ENCODE data around the gene C4A. TPM values are rescaled to one million over a fixed set of nuclear protein-coding genes. Genes with fewer than 3 reads are reported as not detected.
"Not testable (repeated sequence)": the region's sequence is repeated elsewhere in the genome, so short reads cannot be mapped to it uniquely, and the experiment has no call there.

The C4A gene
- total RNA-seq = 10 to 100 TPM in 1 of 2 donors, 1 to 10 TPM in 1; 4.4 to 13.3 TPM

DNA sequence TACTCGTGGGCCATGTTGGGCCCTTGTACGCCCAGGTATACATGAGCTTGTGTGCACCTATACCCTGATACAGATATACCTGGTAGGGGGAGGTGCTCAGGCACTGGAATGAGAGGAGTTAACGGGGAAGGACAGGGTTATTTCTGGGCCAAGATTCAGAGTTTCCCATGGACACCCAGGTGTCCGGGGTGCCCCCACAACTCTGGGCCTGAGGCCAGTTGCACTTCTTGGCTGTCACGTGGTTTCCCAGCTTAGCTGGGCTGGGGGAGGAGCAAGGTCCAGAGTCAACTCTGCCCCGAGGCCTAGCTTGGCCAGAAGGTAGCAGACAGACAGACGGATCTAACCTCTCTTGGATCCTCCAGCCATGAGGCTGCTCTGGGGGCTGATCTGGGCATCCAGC lies at the start of gene C4A:
Gene C4A, plus strand, starts transcription at position 314 of the 400 bp plus-strand sequence. Its CDS starts 51 bp downstream, at position 365.
- ATAC-seq = peak in 1 of 2 donors; percentile 20
- H3K4me1 Mint-ChIP-seq (ENCODE audit: low read depth in 2 of 2); H3K27ac Mint-ChIP-seq; H3K4me3 Mint-ChIP-seq; DNase-seq (ENCODE audit: low spot score); H3K36me3 Mint-ChIP-seq; H3K27me3 Mint-ChIP-seq; H3K9me3 Mint-ChIP-seq: not testable (repeated sequence)

DNA sequence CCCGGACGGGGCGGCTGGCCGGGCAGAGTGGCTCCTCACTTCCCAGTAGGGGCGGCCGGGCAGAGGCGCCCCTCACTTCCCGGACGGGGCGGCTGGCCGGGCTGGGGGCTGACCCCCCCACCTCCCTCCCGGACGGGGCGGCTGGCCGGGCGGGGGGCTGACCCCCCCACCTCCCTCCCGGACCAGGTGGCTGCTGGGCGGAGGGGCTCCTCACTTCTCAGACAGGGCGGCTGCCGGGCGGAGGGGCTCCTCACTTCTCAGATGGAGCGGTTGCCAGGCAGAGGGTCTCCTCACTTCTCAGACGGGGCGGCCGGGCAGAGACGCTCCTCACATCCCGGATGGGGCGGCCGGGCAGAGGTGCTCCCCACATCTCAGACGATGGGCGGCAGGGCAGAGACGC lies 49.7 kb upstream of the C4A start:
- H3K27me3 Mint-ChIP-seq; H3K36me3 Mint-ChIP-seq; DNase-seq (ENCODE audit: low spot score); ATAC-seq; H3K9me3 Mint-ChIP-seq; H3K4me3 Mint-ChIP-seq; H3K4me1 Mint-ChIP-seq (ENCODE audit: low read depth in 2 of 2); H3K27ac Mint-ChIP-seq: not testable (repeated sequence)

DNA sequence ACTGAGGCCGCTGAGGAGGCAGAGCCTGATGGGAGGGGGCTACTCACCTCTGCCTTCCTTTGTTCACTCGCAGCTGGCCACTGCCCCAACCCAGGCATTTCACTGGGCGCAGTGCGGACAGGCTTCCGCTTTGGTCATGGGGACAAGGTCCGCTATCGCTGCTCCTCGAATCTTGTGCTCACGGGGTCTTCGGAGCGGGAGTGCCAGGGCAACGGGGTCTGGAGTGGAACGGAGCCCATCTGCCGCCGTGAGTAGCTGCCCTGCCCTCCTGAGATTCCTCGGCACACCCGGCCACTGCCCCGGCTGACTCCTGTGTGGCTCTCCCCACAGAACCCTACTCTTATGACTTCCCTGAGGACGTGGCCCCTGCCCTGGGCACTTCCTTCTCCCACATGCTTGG lies 48.3 kb upstream of the C4A start:
- Mint-ChIP-seq H3K36me3 (no peaks in the 10 kb centered on the region), H3K4me3 (no peak overlapping the region), H3K4me1 (ENCODE audit: low read depth in 2 of 2) (no peaks in the 10 kb centered on the region), H3K27ac (no peak overlapping the region), H3K9me3 (no peaks in the 10 kb centered on the region), H3K27me3 (peaks cover 0 to 2% of the 10 kb centered on the region in 2 donors)
- ATAC-seq (no peak), DNase-seq (ENCODE audit: low spot score) (no peak)

- DNase-seq (ENCODE audit: low spot score) (no peak), ATAC-seq (no peak)
- Mint-ChIP-seq H3K4me3 (no peak overlapping the region), H3K36me3 (no peaks in the 10 kb centered on the region), H3K4me1 (ENCODE audit: low read depth in 2 of 2) (no peaks in the 10 kb centered on the region), H3K9me3 (no peaks in the 10 kb centered on the region), H3K27me3 (peaks cover 0 to 2% of the 10 kb centered on the region in 2 donors), H3K27ac (no peak overlapping the region)
Measured at GRCh38 chr6:31935021-31935420, 46.8 kb upstream of the C4A start.

DNA sequence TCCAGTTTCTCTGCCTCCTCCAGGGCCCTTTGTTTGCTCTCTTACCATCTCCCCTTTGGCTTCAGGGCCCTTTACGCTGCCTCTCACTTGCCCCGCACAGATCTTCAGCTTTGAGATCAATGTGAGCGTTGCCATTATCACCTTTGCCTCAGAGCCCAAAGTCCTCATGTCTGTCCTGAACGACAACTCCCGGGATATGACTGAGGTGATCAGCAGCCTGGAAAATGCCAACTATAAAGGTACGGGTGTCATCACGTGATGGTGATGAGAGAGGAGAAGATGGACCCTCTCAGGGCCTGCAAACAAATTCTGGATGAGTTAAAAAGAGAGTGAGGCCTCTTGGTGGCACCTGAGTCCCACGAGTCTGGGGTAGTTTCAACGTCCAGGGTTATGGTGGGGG lies 46.0 kb upstream of the C4A start:
- Mint-ChIP-seq H3K27ac (no peak overlapping the region), H3K4me3 (no peak overlapping the region), H3K4me1 (ENCODE audit: low read depth in 2 of 2) (no peaks in the 10 kb centered on the region), H3K27me3 (peaks cover 0 to 4% of the 10 kb centered on the region in 2 donors), H3K9me3 (no peaks in the 10 kb centered on the region), H3K36me3 (no peaks in the 10 kb centered on the region)
- no peak for DNase-seq (ENCODE audit: low spot score)
- no peak for ATAC-seq

DNA sequence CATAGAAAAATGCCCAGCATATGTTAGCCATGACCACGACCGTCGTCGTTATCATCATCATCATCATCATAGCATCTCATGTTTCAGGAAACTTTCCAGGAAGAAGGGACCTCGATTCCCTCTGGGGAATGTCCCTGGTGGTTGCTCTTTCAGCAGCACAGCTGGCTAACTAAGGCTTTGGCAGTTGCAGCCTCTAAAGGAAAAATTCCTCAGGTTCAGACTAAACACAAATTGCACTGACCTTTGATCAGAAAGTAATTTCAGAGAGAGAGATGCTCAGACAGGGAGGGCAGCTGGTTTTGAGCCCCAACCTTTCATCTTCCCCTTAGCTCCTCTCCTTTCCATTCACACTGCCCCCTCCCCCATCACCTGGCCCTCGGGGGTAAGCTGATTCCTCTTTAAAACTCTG lies 41.6 kb upstream of the C4A start:
- H3K9me3 Mint-ChIP-seq = no peaks in the 10 kb centered on the region
- no peak overlapping the region for H3K4me3 Mint-ChIP-seq
- H3K36me3 Mint-ChIP-seq = no peaks in the 10 kb centered on the region
- peaks cover 12 to 14% of the 10 kb centered on the region in 2 donors for H3K27me3 Mint-ChIP-seq
- DNase-seq (ENCODE audit: low spot score) = no peak
- H3K4me1 Mint-ChIP-seq (ENCODE audit: low read depth in 2 of 2) = peaks cover 0 to under 1% of the 10 kb centered on the region in 2 donors
- no peak for ATAC-seq
- H3K27ac Mint-ChIP-seq = no peak overlapping the region

DNA sequence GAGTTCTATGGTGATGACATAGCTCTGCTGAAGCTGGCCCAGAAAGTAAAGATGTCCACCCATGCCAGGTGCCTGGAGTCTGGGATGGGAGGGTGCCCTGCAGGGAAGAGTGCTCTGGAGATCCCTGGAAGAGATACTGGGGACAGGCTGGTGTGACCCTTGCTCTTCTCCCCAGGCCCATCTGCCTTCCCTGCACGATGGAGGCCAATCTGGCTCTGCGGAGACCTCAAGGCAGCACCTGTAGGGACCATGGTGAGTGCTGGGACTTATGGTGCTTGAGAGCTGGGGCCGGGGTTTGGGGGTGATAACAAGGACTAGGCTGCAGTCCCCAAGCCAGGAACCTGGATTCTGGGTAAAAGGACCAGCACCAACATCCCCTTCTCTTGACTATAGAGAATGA lies 38.1 kb upstream of the C4A start:
- DNase-seq (ENCODE audit: low spot score) = no peak
- Mint-ChIP-seq H3K27me3 (peaks cover 18 to 23% of the 10 kb centered on the region in 2 donors), H3K36me3 (no peaks in the 10 kb centered on the region), H3K4me3 (no peak overlapping the region), H3K4me1 (ENCODE audit: low read depth in 2 of 2) (peaks cover 5 to 8% of the 10 kb centered on the region in 2 donors), H3K27ac (no peak overlapping the region), H3K9me3 (no peaks in the 10 kb centered on the region)
- ATAC-seq = no peak

- H3K9me3 Mint-ChIP-seq = no peaks in the 10 kb centered on the region
- H3K27me3 Mint-ChIP-seq = peaks cover 18 to 23% of the 10 kb centered on the region in 2 donors
- ATAC-seq (no peak), DNase-seq (ENCODE audit: low spot score) (no peak)
- H3K36me3 Mint-ChIP-seq = no peaks in the 10 kb centered on the region
- H3K27ac Mint-ChIP-seq = peak overlapping the region in 1 of 2 donors; percentile 23
- H3K4me1 Mint-ChIP-seq (ENCODE audit: low read depth in 2 of 2) = peaks cover 5 to 8% of the 10 kb centered on the region in 2 donors
- H3K4me3 Mint-ChIP-seq = no peak overlapping the region
Measured at GRCh38 chr6:31945154-31945506, 36.7 kb upstream of the C4A start.

DNA sequence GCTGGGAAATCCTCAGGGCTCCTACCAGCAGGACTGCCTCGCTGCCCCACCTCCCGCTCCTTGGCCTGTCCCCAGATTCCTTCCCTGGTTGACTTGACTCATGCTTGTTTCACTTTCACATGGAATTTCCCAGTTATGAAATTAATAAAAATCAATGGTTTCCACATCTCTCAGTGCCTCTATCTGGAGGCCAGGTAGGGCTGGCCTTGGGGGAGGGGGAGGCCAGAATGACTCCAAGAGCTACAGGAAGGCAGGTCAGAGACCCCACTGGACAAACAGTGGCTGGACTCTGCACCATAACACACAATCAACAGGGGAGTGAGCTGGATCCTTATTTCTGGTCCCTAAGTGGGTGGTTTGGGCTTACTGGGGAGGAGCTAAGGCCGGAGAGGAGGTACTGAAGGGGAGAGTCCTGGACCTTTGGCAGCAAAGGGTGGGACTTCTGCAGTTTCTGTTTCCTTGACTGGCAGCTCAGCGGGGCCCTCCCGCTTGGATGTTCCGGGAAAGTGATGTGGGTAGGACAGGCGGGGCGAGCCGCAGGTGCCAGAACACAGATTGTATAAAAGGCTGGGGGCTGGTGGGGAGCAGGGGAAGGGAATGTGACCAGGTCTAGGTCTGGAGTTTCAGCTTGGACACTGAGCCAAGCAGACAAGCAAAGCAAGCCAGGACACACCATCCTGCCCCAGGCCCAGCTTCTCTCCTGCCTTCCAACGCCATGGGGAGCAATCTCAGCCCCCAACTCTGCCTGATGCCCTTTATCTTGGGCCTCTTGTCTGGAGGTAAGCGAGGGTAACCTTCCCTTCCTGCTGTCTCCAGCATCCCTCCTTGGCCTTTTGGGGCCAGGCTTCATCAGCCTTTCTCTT lies 36.1 kb upstream of the C4A start, which contains the start of gene CFB:
Gene CFB, plus strand, starts transcription at position 589 of the 863 bp plus-strand sequence. Its CDS starts 127 bp downstream, at position 716.
- no peak for DNase-seq (ENCODE audit: low spot score)
- peak in 1 of 2 donors; percentile 57 for ATAC-seq
- Mint-ChIP-seq H3K4me3 (no peak within 1 kb of the TSS), H3K4me1 (ENCODE audit: low read depth in 2 of 2) (peaks cover 5 to 8% of the 10 kb centered on the region in 2 donors), H3K36me3 (no peaks in the 10 kb centered on the region), H3K9me3 (no peaks in the 10 kb centered on the region), H3K27me3 (peaks cover 18 to 20% of the 10 kb centered on the region in 2 donors), H3K27ac (peak within 1 kb of the TSS in 1 of 2 donors; percentile 23)

- Mint-ChIP-seq H3K27me3 (peaks cover 18 to 20% of the 10 kb centered on the region in 2 donors), H3K4me1 (ENCODE audit: low read depth in 2 of 2) (peaks cover 5 to 8% of the 10 kb centered on the region in 2 donors), H3K36me3 (no peaks in the 10 kb centered on the region), H3K9me3 (no peaks in the 10 kb centered on the region), H3K4me3 (no peak overlapping the region), H3K27ac (no peak overlapping the region)
- peak in 1 of 2 donors; percentile 8 for ATAC-seq
- DNase-seq (ENCODE audit: low spot score) = no peak
Measured at GRCh38 chr6:31946370-31946885, 35.4 kb upstream of the C4A start.

DNA sequence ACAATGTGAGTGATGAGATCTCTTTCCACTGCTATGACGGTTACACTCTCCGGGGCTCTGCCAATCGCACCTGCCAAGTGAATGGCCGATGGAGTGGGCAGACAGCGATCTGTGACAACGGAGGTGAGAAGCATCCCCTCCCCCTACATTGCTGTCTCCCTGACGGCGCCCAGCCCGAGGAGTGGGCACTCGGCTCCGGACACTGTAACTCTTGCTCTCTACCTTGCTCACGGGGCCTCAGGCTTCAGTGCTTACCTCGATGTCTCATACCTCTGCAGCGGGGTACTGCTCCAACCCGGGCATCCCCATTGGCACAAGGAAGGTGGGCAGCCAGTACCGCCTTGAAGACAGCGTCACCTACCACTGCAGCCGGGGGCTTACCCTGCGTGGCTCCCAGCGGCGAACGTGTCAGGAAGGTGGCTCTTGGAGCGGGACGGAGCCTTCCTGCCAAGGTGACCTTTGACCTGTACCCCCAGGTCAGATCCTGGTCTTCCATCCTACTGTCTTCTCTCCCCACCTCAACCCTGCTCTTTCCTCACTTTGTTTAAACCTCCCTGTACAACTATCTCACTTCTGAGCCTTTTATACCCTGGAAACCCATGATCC lies 34.7 kb upstream of the C4A start:
- H3K4me1 Mint-ChIP-seq (ENCODE audit: low read depth in 2 of 2) = peaks cover 5 to 8% of the 10 kb centered on the region in 2 donors
- no peaks in the 10 kb centered on the region for H3K36me3 Mint-ChIP-seq
- no peak for ATAC-seq
- peaks cover 15 to 18% of the 10 kb centered on the region in 2 donors for H3K27me3 Mint-ChIP-seq
- H3K4me3 Mint-ChIP-seq = no peak overlapping the region
- DNase-seq (ENCODE audit: low spot score) = no peak
- no peaks in the 10 kb centered on the region for H3K9me3 Mint-ChIP-seq
- no peak overlapping the region for H3K27ac Mint-ChIP-seq

DNA sequence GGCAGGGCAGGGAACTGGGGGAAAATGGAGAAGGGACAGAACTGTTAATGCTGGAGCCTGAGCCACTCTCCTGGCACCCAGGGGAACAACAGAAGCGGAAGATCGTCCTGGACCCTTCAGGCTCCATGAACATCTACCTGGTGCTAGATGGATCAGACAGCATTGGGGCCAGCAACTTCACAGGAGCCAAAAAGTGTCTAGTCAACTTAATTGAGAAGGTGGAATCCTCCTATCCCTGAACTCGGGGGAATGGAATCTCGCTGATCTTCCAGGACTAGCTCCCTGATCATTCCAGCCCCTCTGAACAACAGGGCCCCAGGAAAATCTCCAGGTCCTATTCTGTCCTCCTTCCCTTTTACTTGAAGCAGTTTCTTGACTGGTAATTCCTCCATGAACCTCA lies 34.0 kb upstream of the C4A start:
- peaks cover under 1% of the 10 kb centered on the region for H3K36me3 Mint-ChIP-seq
- DNase-seq (ENCODE audit: low spot score) = no peak
- no peak overlapping the region for H3K4me3 Mint-ChIP-seq
- H3K27me3 Mint-ChIP-seq = peaks cover 9 to 12% of the 10 kb centered on the region in 2 donors
- H3K27ac Mint-ChIP-seq = no peak overlapping the region
- ATAC-seq = no peak
- H3K9me3 Mint-ChIP-seq = no peaks in the 10 kb centered on the region
- H3K4me1 Mint-ChIP-seq (ENCODE audit: low read depth in 2 of 2) = peaks cover 5 to 8% of the 10 kb centered on the region in 2 donors

DNA sequence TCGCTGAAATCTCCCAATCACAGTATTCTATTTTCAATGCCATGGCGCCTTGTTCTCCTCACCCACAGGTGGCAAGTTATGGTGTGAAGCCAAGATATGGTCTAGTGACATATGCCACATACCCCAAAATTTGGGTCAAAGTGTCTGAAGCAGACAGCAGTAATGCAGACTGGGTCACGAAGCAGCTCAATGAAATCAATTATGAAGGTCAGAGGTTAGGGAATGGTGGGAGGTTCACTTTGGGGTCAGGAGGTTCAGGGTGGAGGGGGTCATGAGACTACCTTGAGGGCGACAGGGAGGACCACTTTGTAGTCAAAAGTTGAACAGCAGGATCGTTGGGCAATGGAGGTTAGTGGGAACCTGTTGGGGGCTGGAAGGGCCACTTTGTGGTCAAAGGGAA lies 33.6 kb upstream of the C4A start:
- no peak overlapping the region for H3K4me3 Mint-ChIP-seq

More for the DNA sequence above, 33.6 kb upstream of the C4A start:
- DNase-seq (ENCODE audit: low spot score) (no peak), ATAC-seq (no peak)
- Mint-ChIP-seq H3K27me3 (peaks cover 8 to 12% of the 10 kb centered on the region in 2 donors), H3K9me3 (no peaks in the 10 kb centered on the region), H3K4me1 (ENCODE audit: low read depth in 2 of 2) (peaks cover 5 to 8% of the 10 kb centered on the region in 2 donors), H3K27ac (no peak overlapping the region), H3K36me3 (peaks cover 5% of the 10 kb centered on the region)
